GM19463 (cell line): Measurements from ENCODE around the gene ZNF117.
"Not testable (repeated sequence)": the region's sequence is repeated elsewhere in the genome, so short reads cannot be mapped to it uniquely, and the experiment has no call there.

Experiments
- ATAC-seq: cut with Tn5 transposase; IDR thresholded peaks from one replicate; pipeline ENCODE4 v1.9.1; 2021; ENCODE audit warnings: mild to moderate bottlenecking, moderate library complexity; ENCODE audit not compliant: unreplicated experiment

Gene ZNF117

DNA sequence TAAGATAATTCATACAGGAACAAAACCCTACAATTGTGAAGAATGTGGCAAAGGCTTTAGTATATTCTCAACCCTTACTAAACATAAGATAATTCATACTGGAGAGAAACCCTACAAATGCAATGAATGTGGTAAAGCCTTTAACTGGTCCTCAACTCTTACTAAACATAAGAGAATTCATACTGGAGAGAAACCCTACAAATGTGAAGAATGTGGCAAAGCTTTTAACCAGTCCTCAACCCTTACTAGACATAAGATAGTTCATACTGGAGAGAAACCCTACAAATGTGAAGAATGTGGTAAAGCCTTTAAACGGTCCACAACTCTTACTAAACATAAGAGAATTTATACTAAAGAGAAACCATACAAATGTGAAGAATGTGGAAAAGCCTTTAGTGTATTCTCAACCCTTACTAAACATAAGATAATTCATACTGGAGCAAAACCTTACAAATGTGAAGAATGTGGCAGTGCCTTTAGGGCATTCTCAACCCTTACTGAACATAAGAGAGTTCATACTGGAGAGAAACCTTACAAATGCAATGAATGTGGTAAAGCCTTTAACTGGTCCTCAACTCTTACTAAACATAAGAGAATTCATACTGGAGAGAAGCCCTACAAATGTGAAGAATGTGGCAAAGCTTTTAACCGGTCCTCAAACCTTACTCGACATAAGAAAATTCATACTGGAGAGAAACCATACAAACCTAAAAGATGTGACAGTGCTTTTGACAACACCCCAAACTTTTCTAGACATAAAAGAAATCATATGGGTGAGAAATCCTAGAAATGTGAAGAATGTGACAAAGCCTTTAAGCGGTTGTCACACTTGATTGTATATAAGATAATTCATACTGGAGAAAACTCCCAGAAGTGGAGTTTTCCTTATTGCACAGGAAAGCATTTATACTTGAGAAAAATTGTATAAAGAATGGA, 62.3 kb downstream of the ZNF117 start:
- ATAC-seq = not testable (repeated sequence)
